HPDE6-E6E7 (cell line): ENCODE results near the gene NLK.
"Not testable (repeated sequence)": the region's sequence is repeated elsewhere in the genome, so short reads cannot be mapped to it uniquely, and the experiment has no call there.

Source experiments
- DNase-seq: peaks from one replicate; pipeline ENCODE4 v3.0.0; 2011; ENCODE audit warnings: missing footprints; ENCODE audit errors: extremely low spot score

Gene NLK

GRCh38 chr17:28072936-28073533 is 30.6 kb downstream of the NLK start:
- no peak for DNase-seq

GRCh38 chr17:28074010-28074409 is 31.5 kb downstream of the NLK start:
- DNase-seq = no peak

DNA sequence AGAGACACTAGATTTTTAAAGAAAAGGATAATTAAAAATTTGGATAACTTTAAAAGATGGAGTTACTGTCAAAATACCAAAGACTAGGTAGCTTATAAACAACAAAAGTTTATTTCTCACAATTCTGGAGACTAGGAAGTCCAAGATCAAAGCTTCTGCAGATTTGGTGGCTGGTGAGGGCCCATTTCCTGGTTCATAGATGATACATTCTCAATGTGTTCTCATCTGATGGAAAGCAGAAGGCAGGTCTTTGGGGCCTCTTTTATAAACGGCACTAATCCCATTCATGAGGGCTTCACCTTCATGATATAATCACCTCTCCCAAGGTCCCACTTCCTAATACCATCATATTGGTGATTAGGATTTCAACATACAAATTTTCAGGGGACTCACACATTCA is 33.7 kb downstream of the NLK start:
- no peak for DNase-seq

- DNase-seq = not testable (repeated sequence)
These were observed 34.7 kb downstream of the NLK start for GRCh38 chr17:28077140-28077539.

DNA sequence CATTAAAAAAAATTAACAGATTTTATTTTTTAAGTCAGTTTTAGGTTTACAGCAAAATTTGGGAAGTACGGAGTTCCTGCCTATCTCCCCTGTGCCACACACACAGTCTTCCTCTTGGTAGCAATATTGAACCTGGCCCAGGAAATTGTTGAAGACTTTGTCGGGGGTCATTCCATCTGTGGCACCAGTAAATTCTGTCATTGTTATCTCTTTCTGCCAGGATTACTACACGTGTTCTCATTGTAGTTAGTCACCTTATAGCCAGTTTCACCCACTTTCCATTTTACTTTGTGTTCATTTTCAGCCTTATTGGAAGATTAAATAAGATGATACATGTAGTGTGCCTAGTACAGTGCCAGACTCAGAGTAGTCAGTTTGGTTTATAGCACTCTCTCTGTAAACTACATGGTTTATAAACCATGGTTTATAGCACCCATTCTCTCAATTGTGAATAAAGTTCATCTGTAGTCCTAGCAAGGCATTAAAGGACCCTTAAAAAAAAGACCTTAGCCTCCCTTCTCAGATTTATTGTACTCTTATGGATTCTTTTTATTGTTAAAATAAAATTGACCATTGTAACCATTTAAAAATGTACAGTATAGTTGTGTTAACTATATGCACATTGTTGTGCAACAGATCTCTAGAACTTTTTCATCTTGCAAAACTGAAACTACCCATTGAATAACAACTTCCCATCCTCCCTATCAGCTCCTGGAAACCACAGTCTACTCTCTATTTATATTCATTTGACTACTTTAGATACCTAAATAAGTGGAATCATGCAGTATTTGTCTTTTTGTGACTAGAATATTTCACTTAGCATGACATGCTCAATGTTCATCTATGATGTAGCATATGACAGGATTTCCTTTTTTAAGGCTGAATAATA is 36.1 kb downstream of the NLK start:
- no peak for DNase-seq

- no peak for DNase-seq
These were observed 39.0 kb downstream of the NLK start for GRCh38 chr17:28081467-28081866.

DNA sequence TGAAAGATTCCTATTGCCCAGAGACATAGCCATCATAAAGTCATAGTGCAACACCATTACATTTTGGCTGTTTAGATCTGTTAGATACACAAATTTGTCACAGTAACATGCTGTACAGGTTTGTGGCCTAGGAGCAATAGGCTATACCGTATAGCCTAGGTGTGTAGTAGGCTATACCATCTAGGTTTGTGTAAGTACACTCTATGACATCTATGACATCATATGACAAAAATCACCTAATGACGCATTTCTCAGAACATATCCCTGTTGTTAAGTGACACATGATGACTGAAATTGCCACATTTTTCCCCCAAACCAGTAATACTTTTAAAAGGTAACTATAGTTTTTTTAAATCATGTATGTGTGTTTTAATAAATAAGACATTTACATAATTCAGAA is 43.3 kb downstream of the NLK start:
- no peak for DNase-seq

- DNase-seq = peak; percentile 3
These were observed 44.0 kb downstream of the NLK start for GRCh38 chr17:28086519-28086918.

- DNase-seq = no peak
These were observed 45.3 kb downstream of the NLK start for GRCh38 chr17:28087743-28088142.

DNA sequence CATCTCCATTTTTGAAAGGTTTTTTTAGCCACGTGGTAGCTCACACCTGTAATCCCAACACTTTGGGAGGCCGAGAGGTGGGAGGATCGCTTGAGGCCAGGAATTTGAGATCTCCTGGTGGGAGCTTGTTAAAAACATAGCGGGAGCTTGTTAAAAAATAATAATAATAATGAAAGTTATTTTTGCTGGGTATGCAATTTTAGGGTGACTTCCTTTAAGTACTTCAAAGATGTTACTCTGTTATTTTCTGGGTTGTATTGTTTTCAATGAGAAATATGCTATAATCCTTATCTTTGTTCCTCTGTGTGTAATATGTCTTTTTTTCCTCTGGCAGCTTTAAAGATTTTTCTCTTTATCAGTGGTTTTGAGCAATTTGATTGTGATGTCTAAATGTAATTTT is 48.1 kb downstream of the NLK start:
- no peak for DNase-seq

- no peak for DNase-seq
These were observed 49.6 kb downstream of the NLK start for GRCh38 chr17:28092088-28092487.

DNA sequence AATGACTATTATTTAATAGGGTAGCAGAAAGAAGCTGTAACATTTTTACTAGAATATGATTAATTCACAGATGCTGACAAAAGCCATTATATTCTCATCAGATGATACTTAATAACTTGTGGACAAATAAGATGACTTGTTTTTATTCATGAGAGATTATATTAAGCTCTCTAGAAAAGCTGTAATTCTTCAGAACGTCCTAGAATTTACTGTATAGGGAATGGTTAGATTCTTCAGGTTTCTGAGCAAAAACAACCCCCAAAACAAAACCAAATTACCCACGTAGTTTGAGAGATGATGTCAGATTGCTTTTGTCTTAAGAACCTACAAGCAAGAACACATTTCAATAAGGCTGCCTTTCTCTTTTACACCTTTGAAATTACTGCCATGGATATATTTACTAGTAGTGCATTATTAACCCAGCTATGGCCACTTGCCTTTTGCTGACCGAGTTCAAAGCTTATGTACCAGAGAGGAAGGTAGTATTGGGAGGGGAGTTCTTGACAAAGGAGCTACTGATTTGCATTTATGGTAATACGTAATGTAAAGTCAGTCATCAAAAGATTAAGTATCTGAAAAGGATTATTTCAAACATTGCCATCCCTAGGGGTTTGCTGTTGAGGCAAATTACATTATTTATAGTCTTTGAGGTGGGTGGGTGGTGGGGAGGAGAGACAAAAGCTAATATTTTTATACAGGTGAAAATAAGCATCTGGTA is 51.7 kb downstream of the NLK start:
- no peak for DNase-seq

- no peak for DNase-seq
These were observed 54.3 kb downstream of the NLK start for GRCh38 chr17:28096756-28097155.

DNA sequence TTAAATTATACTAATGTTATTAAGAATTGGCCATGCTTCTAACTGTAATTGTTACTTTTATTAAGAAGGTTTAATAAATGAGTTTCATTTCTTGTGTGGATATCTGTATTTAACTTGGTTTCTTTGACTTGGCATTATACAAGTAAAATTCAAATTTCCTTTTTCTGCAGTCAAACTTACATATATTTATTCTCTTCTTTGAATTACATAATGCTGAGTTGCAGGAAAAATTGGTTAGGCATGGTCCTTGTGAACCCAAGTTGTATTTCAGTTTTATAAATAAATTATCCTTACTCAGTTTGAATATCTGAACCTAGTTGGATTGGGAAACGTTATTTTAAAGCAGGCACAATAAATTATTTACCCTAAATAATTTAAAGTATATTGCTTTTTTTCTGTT is 54.8 kb downstream of the NLK start:
- DNase-seq = no peak

DNA sequence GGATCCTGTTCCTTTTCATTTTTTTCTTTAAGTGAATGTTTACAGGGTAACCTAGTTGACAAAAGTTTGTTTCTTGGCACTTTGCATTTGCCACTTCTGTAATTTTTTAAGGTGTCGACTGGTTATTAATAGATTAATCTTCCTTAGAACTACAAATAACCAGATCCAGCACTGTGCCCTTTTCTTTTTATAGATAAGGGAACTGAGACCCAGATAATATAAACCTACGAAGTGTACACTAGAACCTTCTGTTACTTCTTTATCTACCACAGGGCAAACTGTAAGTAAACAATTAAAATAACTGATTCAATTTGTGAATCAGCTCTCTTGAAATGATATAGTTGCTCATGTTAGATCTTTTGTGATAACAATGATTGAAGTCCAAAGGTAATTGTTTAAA is 55.4 kb downstream of the NLK start:
- DNase-seq = no peak

DNA sequence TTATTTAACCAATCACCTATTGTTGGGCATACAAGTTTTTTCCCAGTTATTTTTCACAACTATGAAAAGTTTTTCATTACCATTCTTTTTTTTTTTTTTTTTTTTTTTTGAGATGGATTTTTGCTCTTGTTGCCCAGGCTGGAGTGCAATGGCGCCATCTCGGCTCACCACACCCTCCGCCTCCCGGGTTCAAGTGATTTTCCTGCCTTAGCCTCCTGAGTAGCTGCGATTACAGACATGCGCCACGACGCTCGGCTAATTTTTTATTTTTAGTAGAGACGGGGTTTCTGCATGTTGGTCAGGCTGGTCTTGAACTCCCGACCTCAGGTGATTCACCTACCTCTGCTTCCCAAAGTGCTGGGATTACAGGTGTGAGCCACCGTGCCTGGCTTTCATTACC is 56.1 kb downstream of the NLK start:
- not testable (repeated sequence) for DNase-seq

GRCh38 chr17:28100251-28100650 is 57.8 kb downstream of the NLK start:
- no peak for DNase-seq

DNA sequence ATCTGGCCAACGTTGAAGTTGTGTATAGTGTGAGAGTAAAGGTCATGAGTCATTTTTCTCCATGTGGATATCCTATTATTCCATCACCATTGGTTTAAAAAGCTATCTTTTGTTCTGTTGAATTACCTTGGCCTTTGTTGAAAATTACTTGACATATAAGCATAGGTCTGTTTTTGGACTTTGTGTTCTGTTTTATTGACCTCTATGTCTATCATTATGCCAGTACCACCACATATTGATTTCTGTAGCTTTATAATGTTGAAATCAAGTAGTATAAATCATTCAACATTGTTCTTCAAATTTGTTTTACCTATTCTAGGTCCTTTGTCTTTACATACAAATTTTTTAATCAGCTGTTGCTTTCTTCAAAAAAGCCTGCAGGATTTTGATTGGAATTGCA is 58.5 kb downstream of the NLK start:
- no peak for DNase-seq

GRCh38 chr17:28101919-28102318 is 59.4 kb downstream of the NLK start:
- no peak for DNase-seq

DNA sequence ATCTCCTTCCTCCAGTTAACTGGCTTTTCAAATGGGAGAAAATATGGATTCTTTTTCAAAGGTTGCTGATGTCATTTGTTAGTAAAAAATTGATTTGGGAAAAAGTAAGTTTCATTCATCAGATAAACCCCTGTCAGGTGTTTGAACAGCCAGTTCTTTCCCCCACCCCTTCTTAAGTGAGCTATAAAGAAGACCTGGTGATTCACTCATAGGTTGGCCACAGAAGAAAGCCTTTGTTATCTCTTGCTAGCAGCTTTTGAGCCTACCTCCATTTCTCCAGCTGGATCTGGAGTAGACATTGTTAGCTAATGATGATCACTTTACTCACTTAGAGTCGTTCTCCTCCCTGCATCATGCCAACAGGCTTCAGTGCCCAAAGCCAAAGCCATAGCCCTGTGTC is 63.0 kb downstream of the NLK start:
- no peak for DNase-seq

DNA sequence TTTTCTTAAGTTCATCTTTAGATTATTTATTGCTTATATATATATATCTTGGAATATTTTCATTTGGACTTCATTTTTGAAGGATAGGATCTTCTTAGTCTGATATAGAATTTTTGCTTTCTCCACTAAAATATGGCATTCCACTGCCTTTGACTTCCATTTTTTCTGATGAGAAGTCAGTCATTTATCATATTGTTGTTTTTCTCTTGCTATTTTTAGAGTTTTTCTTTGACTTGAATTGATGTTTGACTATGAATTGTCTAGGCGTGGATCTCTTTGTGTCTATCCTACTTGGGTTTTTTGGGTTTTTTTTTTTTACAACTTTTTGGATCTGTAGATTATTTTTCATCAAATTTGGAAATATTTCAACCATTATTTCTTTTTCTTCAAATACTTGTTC is 67.7 kb downstream of the NLK start:
- no peak for DNase-seq

DNA sequence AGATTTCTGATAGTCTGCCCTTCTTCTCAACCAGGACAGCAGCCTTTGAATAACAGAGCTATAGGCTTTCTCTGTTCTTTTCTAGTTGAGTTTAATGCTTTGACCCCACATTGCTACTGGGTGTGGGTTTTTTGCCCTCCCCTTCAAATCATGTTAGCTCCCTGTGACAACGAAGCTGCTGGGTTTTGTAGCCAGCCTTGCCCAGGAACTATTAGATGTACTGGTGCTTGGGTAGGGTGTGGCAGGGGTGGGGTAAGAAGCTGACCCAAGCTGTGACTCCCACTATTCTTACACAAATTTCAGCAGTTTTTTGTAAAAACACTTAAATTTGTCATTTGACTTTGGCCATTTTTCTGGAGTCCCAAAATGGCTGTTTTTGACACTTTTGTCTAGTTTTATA is 69.7 kb downstream of the NLK start:
- DNase-seq = no peak

- DNase-seq = no peak
These were observed 70.1 kb downstream of the NLK start for GRCh38 chr17:28112606-28113005.
